ENCODE results near the gene DTNBP1. TPM values are rescaled to one million over a fixed set of nuclear protein-coding genes. Genes with fewer than 3 reads are reported as not detected.

Gene DTNBP1
- total RNA-seq, 2 experiments from 2014 or later: 9.8 to 28.0 TPM

- peaks cover 2% of the 10 kb centered on the region for H3K4me1 ChIP-seq (ENCODE audit: insufficient read depth, low read length, poor library complexity, severe bottlenecking)
- H2AFZ ChIP-seq (ENCODE audit: low read length): no peak overlapping the region
- no peak overlapping the region for H3K4me2 ChIP-seq (ENCODE audit: low read length)
- POLR2A ChIA-PET: no interaction called here
- H3K9me2 ChIP-seq (ENCODE audit: insufficient read depth, low read length): no peaks in the 10 kb centered on the region
- H3K79me2 ChIP-seq (ENCODE audit: insufficient read depth, low read depth, low read length): no peaks in the 10 kb centered on the region
- no peaks in the 10 kb centered on the region for H3K9me3 ChIP-seq (ENCODE audit: low read length)
- intact Hi-C loops (cut with micrococcal nuclease; ENCODE audit: unreplicated experiment): no loop called here
- H4K20me1 ChIP-seq (ENCODE audit: insufficient read depth, low read length): no peaks in the 10 kb centered on the region
- DNase-seq (ENCODE audit: low spot score): no peak
- peaks cover 28% of the 10 kb centered on the region; the same call in 1 of the 2 replicates for H3K36me3 ChIP-seq (ENCODE audit: insufficient read depth, low read length)
- no peak overlapping the region for H3K27ac ChIP-seq (ENCODE audit: low read depth, low read length, poor library complexity, severe bottlenecking)
- TF ChIP-seq EZH2phosphoT487 (IDR thresholded peaks at IDR 0.05; ENCODE audit: borderline replicate concordance, low read depth, low read length) (no peak), CTCF (conservative IDR thresholded peaks at IDR 0.05; ENCODE audit: low read length) (no peak)
- H3K4me3 ChIP-seq (ENCODE audit: low read depth, low read length, poor library complexity, severe bottlenecking): no peak overlapping the region
- CTCF ChIA-PET (ENCODE audit: unreplicated experiment): interaction anchor here (0.6 kb wide), 1 partner anchor 9 kb away, joined by 3 read pairs; no protein-coding TSS in a partner anchor
- BruUV-seq (replicated peaks): no TSS peak
Observed at GRCh38 chr6:15508931-15509330, 153.9 kb downstream of the DTNBP1 start.

- H3K4me3 ChIP-seq (ENCODE audit: low read depth, low read length, poor library complexity, severe bottlenecking): no peak overlapping the region
- POLR2A ChIA-PET: no interaction called here
- no peak overlapping the region for H3K4me2 ChIP-seq (ENCODE audit: low read length)
- no peak overlapping the region for H3K27ac ChIP-seq (ENCODE audit: low read depth, low read length, poor library complexity, severe bottlenecking)
- no peaks in the 10 kb centered on the region for H3K9me2 ChIP-seq (ENCODE audit: insufficient read depth, low read length)
- TF ChIP-seq CTCF (conservative IDR thresholded peaks at IDR 0.05; ENCODE audit: low read length): no peak
- TF ChIP-seq EZH2phosphoT487 (IDR thresholded peaks at IDR 0.05; ENCODE audit: borderline replicate concordance, low read depth, low read length): no peak
- no TSS peak for BruUV-seq (replicated peaks)
- no peaks in the 10 kb centered on the region for H4K20me1 ChIP-seq (ENCODE audit: insufficient read depth, low read length)
- H3K79me2 ChIP-seq (ENCODE audit: insufficient read depth, low read depth, low read length): no peaks in the 10 kb centered on the region
- peaks cover 23% of the 10 kb centered on the region; the same call in 1 of the 2 replicates for H3K36me3 ChIP-seq (ENCODE audit: insufficient read depth, low read length)
- H3K9me3 ChIP-seq (ENCODE audit: low read length): no peaks in the 10 kb centered on the region
- no peaks in the 10 kb centered on the region for H3K4me1 ChIP-seq (ENCODE audit: insufficient read depth, low read length, poor library complexity, severe bottlenecking)
- intact Hi-C loops (cut with micrococcal nuclease; ENCODE audit: unreplicated experiment): no loop called here
- no peak for DNase-seq (ENCODE audit: low spot score)
- CTCF ChIA-PET (ENCODE audit: unreplicated experiment): interaction anchor here (0.6 kb wide), 1 partner anchor 8 kb away, joined by 3 read pairs; no protein-coding TSS in a partner anchor
- H2AFZ ChIP-seq (ENCODE audit: low read length): no peak overlapping the region
Observed at GRCh38 chr6:15508441-15508871, 154.4 kb downstream of the DTNBP1 start.

DNA sequence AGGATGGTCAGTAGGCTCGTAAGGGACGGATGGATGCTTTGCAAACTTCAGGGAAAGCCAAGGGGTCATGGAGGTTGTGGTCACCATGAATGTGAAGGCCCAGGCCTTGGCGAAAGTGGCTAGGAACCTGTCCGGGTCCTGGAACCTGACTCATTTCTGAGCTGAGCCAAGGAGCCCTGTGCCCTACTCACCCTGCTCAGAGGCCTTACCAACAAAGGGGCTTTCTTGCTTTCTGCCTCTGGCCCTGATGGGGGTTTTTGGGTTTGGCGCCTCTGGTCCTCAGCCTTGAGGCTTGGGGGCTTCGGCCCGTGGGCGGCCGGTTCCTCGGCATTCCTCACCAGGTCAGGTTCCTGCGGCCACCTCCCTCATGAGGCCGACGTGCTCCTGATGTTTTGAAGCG is 155.1 kb downstream of the DTNBP1 start:
- Histone ChIP-seq H3K4me2 (ENCODE audit: low read length) (no peak overlapping the region), H3K4me3 (ENCODE audit: low read depth, low read length, poor library complexity, severe bottlenecking) (no peak overlapping the region), H3K36me3 (ENCODE audit: insufficient read depth, low read length) (peaks cover 18% of the 10 kb centered on the region; the same call in 1 of the 2 replicates), H4K20me1 (ENCODE audit: insufficient read depth, low read length) (no peaks in the 10 kb centered on the region), H3K9me2 (ENCODE audit: insufficient read depth, low read length) (no peaks in the 10 kb centered on the region), H3K79me2 (ENCODE audit: insufficient read depth, low read depth, low read length) (no peaks in the 10 kb centered on the region), H3K4me1 (ENCODE audit: insufficient read depth, low read length, poor library complexity, severe bottlenecking) (no peaks in the 10 kb centered on the region), H3K9me3 (ENCODE audit: low read length) (no peaks in the 10 kb centered on the region), H2AFZ (ENCODE audit: low read length) (no peak overlapping the region), H3K27ac (ENCODE audit: low read depth, low read length, poor library complexity, severe bottlenecking) (no peak overlapping the region)
- POLR2A ChIA-PET: no interaction called here
- TF ChIP-seq EZH2phosphoT487 (IDR thresholded peaks at IDR 0.05; ENCODE audit: borderline replicate concordance, low read depth, low read length): no peak
- BruUV-seq (replicated peaks): no TSS peak
- CTCF ChIA-PET (ENCODE audit: unreplicated experiment): no interaction called here
- no peak for DNase-seq (ENCODE audit: low spot score)
- intact Hi-C loops (cut with micrococcal nuclease; ENCODE audit: unreplicated experiment): no loop called here

All from OCI-LY7 (cell line).